GM19455 (cell line): ENCODE data around the gene KCTD1.
A peak's percentile ranks its signal among the peaks of the same experiment; 100 is the strongest.

Experiments
- ATAC-seq: cut with Tn5 transposase; IDR thresholded peaks from one replicate; pipeline ENCODE4 v1.9.1; 2021; ENCODE audit not compliant: unreplicated experiment

The KCTD1 gene

DNA sequence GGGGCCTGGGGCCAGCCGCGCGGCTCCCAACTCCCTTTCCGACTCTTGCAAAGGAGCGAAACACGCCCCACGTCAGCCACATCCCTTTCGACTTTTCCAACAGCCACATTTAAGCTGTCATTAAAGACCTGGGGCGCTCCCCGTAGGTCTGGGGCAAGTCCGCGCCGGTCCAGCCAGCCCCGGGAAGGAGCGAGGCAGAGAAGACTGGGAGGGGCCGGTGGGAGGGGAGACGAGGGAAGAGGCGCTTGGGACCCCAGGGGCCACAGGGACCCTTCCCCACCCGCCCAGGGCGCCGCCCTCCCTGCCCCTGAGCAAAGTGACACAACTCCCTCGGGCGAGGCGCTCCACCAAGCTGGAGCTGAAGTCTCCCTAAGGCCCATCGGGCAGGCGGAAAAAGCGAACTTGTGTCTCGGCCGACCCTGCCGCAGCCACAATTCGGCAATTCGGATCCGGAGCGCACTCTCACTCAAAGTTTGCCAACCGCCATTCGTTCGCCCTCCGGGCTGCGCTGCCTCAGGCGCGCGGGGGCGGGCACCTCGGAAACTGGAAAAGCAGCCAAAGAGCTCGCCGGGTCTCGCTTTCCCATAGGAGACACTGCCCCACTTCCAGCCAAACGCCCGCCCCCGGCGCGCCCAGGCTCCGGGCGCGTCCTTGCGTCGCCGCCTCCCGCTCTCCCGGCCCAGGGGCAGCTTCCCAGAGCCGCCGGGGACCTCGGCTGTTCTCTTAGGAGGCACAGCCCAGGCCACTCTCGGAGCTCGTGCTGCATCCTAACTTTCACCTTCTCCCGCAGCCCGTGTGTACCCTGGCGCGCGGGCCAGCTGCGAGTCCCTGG is 1.1 kb upstream of the KCTD1 start:
- ATAC-seq, result peak; percentile 24

DNA sequence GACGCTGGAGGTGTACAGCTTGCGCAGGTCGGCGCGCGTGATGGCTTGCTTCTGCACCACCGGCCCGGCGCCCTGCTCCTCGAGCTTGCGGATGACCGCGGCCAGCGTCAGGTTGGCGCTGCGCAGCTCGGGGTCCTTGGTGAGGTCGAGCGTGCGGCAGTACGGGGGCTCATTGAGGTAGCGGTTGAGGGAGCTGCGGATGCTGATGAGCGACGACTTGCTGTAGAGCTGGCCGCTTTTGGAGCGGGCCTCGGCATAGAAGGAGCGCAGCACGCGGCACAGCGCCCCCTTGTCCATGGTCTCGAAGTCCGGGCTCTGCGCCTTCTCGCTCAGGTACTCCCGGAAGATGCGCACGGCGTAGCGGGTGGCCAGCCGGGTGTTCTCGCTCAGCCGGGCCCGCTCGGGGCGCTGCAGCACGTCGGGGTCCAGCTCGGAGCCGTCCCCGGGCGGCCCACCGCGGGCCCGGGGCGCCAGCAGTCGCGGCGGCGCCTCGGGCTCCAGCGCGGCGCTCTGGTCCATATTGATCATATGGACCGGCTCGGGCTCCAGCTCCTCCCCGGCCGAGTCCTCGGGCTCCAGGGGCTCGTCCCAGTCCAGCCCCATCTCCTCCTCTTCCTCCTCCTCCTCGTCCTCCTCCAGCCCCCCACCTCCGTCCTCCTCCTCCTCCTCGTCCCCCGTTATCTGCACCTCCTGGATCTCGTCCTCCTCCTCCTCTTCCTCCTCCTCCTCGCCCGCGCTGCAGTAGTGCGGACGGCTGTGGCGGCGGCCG is 523 bp downstream of the KCTD1 start:
- ATAC-seq, result peak; percentile 50

DNA sequence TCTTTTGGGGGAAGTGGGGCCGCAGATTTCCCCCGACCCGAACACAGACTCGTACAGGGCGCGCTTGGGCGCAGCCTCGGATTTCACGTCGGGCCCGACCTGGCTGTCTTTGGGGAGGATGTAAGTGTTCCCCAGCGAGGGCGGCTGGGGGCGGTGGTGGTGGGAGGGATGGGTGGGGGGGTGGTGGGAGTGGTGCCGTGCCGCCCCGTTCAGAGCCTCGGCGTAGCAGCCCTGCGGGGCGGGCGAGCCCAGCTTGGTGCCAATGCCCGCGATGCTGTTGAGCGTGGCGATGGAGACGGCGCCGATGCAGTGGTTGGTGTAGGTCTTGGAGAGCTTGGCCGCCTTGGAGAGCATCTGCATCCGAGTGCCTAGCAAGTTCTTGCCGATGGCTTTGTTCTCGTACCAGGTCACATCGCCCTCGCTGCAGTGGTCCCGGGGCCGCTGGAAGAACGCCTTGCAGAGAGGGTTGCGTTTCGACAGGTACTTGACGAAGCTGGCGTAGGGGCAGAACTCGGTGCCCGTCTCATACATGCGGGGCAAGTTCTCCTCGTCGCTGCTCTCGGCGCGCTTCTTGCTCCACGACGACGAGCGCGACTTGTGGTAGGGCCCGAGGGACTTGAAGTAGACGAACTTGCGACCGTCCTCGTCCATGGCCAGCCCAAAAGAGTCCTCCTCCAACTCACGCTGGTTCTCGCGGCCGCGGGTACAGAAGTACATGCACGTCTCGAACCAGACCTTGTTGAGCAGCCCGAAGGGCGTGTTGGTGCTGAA is 1.3 kb downstream of the KCTD1 start:
- ATAC-seq, result no peak

DNA sequence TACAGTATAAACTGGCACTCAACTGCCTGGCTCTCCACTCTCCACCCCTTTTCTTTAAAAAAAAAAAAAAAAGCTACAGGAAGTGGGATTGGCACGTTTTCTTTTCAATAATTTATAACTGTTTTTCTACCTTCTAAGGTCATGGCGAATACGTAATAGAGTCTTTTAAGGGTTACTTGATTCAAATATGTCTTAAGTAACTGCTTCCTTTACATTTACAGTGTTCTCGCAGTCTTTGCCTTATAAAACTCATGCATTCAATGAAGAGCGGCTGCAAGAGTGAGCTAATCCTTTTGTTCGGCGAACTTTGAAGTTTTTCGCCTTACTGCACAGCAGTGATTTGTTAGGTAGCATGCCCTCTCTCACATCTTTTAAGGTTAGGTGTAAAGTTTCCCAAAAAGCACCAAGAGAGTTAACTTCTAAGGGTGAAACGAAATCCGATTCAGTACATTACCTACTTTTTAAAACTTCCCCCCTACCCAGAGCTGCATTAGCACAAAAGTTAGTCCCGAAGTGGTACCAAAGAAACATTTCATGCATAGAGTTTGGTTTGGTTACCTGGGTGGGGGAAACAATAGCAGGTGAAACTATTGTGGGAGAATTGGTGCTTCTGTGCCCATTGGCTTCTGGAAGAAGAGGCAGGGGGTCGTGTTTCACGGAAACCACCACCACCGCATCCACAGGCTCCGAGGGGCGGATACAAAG is 2.0 kb downstream of the KCTD1 start:
- no peak for ATAC-seq

- ATAC-seq, result no peak
Observed at GRCh38 chr18:26545335-26546123, 2.8 kb downstream of the KCTD1 start.

DNA sequence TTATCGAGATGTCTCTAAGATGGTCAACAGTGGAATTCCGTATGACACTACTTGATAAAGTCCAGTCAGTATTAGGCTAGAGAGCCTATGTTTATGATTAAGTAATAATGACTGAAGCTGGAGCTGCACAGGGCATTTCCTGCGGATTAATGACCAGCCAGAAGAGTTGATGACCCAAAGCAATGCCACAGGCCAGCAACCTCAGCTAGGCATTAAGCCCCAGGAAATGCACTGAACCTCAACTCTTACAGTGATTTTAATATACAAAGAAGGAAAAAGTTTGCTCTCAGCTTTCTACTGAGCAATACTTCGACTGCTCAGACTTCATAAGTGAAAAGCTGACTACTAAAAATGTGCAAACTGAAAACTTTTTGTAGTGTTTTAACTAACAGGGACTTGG is 3.9 kb downstream of the KCTD1 start:
- ATAC-seq, result no peak

- no peak for ATAC-seq
Observed at GRCh38 chr18:26543373-26543772, 5.0 kb downstream of the KCTD1 start.

DNA sequence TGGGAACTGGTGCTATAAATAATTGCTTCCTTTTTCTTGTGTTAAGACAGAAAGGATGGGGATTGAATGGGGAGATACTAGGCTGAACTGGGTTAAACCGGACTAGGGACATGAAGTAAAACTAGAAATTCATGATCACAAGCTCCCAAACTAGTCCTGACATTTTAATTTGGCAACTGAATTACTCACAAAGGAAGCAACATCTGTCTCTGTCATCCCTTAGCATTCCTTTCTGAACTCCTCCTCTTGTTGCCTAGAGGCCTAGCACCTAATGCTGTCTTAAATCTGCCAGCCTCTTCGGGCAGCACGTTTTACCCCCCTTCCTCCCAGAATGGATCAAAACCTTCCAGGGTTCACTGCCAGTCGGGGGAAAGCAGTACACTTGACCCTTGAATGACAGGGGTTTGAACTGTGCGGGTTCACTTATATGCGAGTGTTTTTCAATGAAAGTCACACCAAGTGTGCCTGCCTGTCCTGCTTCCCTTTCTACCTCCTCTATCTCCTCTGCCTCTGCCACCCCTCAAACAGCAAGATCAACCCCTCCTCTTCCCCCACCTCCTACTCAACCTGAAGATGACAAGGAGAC is 8.2 kb downstream of the KCTD1 start:
- ATAC-seq, result no peak

DNA sequence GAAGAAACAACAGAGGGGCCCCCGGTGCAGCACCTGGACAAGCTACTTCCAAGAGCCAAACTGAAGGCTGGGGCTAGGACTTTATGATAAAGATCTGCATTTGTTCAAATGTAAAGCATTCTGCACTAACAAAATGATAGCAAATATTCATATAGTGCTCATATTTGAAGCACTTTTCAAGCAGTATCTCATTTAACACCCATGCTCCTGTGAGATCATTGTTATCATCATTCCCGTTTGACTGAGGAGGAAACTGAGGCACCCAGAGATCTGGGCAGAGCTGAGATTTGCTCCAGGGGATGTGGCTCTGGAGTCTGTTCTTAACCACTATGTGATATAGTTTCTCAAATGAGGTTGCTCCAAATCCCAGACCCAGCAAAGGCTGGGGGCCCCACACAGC is 9.8 kb downstream of the KCTD1 start:
- no peak for ATAC-seq

DNA sequence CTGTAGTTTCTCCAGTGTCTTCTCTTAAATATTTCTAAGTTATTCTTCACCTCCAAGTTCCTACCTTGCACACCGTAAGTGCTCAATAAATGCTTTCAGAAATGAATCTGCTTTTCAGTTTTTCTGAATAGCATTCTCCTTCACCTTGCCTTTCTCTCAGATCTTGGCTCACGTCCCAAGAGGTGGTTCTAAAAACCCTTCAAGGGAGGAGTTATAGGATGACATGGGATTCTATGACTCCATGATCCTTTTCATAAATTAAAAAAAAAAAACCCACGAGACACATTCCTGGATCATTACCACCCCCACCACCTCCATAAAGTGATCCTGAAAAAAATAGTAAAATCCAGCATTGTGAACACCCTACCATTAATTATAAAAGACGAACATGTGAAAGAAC is 11.7 kb downstream of the KCTD1 start:
- no peak for ATAC-seq

DNA sequence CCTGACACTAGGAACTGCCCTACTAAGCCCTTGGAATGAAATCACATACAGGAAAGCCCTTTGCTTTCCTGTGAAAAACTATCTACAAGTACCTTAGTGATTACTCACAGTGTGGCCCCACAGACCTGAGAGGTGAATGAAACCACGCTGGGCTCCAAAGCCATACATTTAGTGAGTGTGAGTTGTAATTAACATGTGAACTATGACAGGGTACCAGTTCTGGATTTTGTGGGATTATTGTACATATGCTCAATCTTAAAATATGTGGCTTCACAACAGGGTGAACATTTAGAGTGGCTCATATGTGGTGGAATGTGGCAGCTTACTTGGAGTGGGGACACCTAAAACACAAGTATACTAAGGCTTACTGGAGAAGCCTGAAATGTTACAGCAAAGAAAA is 12.3 kb downstream of the KCTD1 start:
- no peak for ATAC-seq

DNA sequence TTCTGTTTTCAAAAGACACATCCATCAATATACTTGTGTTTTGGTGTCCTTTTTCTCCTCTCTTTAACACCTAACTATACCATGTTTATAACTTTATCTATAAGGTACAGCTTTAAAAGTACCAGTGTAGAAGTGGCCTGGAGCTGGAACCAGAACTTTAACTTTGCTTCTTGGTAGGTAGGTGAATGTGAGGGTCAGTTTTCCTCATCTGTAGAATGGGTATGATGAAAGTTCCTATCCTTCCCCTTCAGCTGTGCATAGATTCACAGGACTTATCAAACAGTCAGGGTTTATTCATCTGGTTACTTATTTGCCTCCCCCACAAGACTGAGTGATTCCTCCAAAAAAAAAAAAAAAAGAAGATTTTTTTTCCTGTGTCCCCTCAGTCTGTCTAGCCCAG is 12.7 kb downstream of the KCTD1 start:
- no peak for ATAC-seq

DNA sequence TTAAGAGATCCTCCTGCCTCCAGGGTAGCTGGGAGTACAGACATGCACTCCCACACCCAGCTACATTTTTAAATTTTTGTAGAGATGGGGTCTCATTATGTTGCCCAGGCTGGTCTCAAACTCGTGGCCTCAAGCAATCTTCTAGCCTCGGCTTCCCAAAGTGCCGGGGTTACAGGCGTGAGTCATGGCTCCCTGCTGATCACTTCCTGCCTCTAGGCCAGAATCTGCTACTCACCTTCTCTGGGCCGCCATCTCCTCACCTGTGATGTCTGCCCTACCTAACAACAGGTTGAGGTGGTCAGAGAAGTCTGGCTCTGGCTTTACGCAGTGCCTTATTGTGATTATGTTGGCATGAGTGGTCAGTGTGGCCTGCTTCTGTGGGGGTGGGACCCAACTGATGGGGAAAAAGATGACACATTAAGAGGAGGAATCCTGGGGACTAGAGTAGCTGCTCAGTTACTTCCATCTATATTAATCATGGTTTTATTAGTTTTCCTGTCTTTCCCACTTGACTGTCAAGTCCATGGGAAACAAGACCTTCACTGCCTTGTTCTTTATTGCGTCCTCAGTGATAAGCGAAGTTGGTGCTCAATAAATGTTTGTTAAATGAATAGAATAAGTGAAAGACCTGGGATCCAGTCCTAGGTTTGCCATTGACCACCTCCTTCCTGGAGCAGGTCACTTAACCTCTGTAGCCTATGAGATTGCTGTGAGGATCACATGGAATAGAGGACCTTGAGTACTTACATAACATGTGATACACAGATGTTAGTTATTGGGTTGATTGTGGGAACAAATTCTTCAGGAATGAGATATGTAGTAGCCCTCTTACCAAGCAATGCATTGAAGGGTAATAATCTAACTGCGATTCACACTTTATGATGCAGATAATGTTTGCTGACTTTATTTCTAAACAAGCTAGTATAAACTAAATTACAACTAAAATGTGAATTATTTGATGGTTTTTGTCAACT is 15.7 kb downstream of the KCTD1 start:
- ATAC-seq, result no peak

DNA sequence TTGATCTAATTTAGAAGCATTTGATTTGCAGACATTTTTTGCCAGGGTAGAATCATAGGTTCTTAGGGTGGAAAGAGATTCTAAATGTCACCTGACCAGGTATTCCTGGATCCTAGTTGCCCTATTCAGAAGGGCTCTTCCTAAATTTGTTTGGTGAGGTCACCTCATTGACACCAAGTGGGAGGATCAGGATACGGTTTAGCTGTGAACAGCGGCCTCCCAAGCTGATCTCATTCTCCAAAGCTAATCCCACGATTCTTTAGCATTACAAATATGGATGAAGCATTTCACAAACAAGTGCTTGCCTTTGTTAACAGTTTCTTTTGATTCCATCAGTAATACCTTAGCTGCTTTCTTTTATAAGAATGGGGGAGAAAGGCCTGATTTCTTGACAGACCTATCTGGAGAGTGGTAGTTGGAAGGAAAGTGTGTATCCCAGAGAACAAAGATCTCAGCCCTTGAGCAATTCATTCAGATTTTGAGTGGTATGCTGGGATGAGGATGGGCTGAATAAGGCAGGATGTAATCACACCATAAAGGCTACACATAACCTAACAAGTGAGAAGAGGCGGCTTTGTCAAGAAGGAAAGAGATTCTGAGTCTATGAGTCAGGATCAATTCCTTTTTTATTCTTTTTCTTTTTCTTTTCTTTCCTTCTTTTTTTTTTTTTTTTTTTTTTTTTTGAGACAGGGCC is 16.6 kb downstream of the KCTD1 start:
- no peak for ATAC-seq

- no peak for ATAC-seq
Observed at GRCh38 chr18:26526966-26527234, 21.5 kb downstream of the KCTD1 start.

- ATAC-seq, result no peak
Observed at GRCh38 chr18:26526128-26526965, 22.0 kb downstream of the KCTD1 start.

DNA sequence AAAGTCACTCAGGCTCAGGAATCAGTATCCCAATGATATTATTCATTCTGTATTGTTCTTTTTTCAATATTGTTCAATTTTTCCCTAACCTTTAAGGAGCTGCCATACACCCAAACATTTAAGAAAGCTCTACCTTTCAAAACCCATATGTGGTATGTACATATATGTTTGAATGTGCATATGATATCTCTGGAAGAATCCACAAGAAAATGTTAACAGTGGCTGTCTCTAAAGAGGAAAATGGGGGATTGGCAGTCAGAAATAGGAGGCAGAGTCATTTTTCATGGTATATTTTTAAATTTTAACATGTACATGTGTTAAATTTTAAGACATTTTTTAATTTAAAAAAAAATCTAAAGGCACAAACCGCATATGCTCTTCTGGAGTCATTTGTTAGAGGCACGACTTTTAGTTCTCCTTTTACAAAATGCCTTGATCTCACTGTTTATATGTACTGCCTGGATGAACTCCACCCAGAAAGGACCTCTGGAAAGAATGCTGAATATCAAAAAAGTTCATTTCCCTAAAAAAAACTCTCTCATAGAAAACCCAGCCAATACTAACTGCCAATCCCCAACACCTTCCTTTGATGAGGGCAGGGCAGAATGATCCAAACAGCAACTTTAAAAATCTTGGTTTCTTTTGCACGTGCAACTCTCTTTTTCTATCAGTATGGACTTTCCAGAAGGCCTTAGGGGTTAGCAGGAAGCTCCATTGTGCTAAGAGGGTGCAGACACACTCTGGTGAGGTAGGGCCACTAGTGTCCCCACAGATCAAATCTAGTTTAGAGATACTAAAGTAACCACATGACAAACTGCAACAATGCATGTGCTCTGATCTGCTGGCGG is 23.6 kb downstream of the KCTD1 start:
- no peak for ATAC-seq
